GM13976 (cell line): Measurements from ENCODE around the gene SYNGAP1.
A peak's percentile ranks its signal among the peaks of the same experiment; 100 is the strongest.

ENCODE experiments used
- DNase-seq: peaks from one replicate; pipeline ENCODE4 v3.0.0; 2012; ENCODE audit warnings: low spot score
- CTCF ChIP-seq: IDR thresholded peaks from 2 replicates; pipeline ENCODE4 v1.5.1; 2012; ENCODE audit warnings: borderline replicate concordance, mild to moderate bottlenecking; ENCODE audit not compliant: insufficient read depth; ENCODE audit errors: extremely low read depth, missing control alignments, control extremely low read depth
- in situ Hi-C: fragments of 300-500 bp; cut with MboI; formaldehyde crosslinking; loops from one replicate; pipeline ENCODE4 v1.12.0; 2022; ENCODE audit warnings: low sequenced_read_pairs, mixed read lengths, inconsistent platforms; ENCODE audit not compliant: unreplicated experiment

The SYNGAP1 gene

DNA sequence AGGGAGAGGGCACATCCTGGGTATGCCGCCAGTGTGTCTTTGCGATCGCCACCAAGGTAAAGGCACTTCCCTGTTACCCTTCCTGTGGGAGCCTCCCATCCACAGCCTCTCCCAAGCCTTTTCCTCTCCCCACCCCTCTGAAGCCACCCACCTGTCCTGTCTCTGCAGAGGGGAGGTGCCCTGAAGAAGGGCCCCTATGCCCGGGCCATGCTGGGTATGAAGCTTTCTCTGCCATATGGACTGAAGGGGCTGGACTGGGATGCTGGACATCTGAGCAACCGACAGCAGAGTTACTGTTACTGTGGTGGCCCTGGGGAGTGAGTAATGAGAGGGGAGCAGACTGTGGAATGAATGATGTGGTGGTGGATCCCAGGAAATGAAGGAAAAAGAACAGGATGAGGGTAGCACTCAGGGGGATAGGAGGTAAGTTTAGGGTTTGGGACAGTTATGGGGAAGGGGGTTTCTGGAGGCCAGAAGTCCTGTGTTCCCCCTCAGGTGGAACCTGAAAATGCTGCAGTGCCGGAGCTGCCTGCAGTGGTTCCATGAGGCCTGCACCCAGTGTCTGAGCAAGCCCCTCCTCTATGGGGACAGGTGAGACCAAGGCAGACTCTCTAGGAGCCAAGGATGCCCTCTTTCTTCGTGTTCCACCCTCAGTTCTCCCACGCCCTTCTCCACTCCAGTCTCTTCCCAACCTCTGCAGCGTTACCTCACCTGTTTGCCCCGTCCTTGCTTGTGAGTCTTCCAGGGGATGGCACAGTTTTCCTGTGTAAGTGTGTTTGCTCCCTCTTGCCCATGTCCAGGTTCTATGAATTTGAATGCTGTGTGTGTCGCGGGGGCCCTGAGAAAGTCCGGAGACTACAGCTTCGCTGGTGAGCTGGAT, 6.4 kb upstream of the SYNGAP1 start:
- in situ Hi-C loops, result no loop called here
- no peak for DNase-seq
- TF ChIP-seq CTCF, result no peak

GRCh38 chr6:33414592-33415271, 5.1 kb upstream of the SYNGAP1 start:
- DNase-seq, result no peak
- in situ Hi-C loops, result no loop called here
- TF ChIP-seq CTCF, result peak; percentile 24

DNA sequence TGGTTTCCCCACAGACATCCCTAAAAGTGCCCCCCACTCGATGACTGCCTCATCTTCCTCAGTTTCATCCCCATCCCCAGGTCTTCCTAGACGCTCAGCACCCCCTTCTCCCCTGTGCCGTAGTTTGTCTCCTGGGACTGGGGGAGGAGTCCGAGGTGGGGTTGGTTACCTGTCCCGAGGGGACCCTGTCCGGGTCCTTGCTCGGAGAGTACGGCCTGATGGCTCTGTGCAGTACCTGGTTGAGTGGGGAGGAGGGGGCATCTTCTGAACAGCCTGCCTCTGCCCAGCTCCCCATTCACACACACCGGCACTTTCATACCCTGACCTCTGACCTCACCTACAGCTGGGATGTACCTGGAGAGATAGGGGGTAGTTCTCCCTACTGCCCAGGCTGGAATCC, 4.0 kb upstream of the SYNGAP1 start:
- TF ChIP-seq CTCF, result no peak
- in situ Hi-C loops, result no loop called here
- no peak for DNase-seq

DNA sequence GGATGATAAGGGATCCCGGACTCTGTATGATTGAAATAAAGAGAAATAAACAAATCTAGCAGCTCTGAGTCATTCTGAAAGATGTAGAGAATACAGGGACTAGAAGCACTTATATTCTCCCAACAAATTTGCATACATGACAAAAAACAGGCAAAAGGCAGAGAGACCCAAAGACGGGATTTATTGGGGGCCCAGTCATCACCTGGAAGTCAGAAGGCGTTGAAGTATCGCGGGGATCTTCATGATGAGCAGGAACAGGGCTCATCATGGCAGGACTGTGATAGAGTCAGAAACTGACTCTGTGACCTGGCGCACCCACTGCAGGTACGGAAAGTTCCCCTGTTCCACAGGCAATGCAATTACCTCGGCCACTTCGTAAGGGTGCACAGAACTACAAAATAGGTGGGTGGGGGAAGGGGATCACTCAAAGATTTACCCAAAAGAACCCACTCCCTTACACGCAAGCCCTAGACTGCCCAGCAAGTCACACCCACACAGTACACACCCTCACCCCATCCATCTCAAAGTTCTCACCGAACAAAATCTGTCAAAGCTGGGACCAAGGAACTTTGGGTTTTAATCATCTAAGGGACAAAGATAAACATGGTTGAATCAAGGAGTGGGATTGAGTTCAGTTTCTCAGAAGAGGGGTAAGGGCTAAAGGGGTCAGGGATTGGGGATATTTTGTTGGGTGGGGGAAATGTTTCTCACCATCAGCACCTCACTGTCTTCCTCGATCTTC, 3.3 kb upstream of the SYNGAP1 start:
- peak; percentile 49 for DNase-seq
- in situ Hi-C loops, result no loop called here
- no peak for TF ChIP-seq CTCF

DNA sequence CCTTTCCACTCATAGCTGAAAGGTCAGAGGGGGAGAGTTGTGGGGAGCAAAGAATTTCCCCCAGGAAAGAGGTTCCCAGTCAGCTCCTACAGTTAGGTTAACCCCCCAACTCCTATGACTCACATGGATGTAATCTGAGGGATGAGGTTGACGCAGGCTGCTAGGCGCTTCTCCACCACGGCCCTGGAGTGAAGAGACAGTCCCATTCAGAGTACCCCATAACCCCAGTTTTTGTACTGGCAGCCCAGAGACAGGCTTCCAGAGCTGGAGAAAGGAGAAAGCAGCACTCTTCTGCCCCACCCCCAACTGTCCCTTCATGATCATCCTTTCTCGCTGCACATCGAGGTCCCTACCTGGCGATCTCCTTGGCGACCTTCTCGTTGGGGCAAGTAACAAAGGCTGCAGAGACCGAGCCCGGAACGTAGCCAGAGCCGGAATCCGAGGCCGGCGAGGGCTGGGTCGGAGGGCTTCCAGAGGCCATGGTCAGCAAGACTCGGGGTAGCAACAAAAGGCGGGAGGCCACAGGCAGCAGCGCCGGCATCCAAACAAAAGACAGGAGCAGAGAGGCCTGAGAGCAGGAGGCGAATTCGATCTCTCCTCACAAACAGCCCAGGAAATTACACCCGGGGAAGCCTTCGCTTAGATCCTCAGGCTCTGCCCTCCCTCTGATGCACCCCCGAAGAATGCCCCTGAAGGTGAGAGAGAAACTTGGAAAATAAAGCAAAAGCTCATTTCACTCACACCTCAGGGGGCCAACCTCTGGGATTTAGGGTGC, 2.5 kb upstream of the SYNGAP1 start:
- in situ Hi-C loops, result no loop called here
- no peak for DNase-seq
- no peak for TF ChIP-seq CTCF
